GM19395 (cell line): Measurements from ENCODE around the gene ADGRG6.

Experiments
- ATAC-seq: cut with Tn5 transposase; IDR thresholded peaks from one replicate; pipeline ENCODE4 v1.9.1; 2021; ENCODE audit warnings: mild to moderate bottlenecking, moderate library complexity; ENCODE audit not compliant: unreplicated experiment

Gene ADGRG6

DNA sequence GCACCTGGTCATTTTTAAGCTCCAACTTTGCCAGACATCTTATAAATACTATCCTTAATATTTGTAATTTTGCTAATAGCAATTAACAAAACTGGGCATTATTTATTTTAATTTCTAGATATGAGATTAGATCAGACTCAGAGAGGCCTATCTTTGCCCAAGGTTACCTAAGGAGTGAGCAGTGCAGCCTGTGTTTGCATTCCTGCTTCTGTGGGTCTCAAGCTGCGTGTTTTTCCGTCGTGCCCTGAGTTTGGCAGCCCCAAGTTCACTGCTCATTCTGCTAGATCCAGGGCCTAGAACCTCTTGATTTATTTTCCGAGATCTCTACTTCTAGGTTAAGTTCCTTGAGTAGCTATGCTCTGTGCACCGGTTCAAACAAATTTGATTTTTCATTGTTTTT lies 11.0 kb upstream of the ADGRG6 start:
- no peak for ATAC-seq

DNA sequence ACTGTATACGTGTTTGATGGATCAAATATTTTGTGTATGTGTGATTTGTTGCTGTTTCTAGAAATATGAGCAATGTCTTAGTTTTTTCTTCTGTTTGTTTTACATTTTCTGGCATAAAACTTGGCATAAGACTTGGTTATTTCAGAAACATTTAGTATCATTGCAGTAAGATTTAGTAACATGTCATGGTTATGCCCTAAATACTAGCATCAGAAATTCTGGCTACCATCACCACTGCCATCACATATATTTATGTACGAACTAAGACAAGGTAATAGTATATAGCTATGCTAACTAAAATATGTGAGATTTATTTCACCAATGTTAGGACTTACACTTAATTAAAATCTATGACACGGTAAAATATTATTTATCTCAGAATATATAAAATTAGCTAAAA lies 10.3 kb upstream of the ADGRG6 start:
- no peak for ATAC-seq

GRCh38 chr6:142292166-142292924 lies 9.5 kb upstream of the ADGRG6 start:
- ATAC-seq: no peak

GRCh38 chr6:142293121-142293520 lies 8.7 kb upstream of the ADGRG6 start:
- ATAC-seq: no peak

DNA sequence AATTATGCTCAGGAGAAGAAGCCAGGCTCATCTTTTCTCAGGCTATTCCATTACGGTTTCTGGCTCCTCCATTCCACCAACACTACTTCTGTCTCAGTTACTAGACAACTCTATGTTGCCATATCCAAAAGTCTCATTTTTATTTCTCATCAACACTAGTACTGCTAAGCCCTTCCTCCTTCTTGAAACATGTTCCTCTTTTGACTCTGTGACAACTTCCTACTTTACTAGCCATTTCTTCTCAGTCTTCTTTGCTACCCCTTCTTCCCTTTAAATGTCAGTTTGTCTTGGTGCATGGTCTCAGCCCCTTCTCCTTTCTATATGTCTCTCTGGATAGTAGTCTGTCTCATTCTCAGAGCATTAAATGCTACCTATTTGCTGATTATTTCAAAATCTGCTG lies 7.1 kb upstream of the ADGRG6 start:
- ATAC-seq: no peak

DNA sequence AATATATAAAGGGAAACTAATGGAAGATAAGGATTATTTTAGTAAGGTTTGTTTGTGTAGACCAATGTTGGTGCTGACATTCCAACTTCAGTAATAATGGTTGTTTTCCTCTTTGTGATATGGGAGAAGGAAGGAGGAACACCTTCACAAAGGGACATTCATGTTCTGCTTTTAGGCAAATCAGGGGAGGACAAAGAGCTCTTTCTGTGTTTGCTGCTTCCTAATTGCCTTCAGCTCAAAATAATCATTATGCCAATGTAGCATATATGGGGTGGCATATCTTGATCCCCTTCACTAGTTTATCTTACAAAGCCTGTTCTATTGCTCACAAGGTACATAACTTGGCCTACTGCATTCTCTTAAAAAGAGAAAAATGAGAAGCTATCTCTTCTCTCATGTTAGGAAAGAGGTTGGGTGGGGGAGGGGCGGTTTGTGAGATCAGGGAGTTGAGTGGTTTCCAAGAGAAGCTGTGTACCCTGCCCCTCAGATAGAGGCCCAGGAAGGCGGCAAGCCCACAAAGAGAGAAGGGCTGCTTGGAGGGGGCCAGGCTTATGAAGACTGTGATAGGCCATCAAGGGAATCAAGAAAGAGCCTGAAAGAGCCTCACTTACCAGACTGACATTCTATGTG lies 4.7 kb upstream of the ADGRG6 start:
- ATAC-seq: no peak

GRCh38 chr6:142297605-142297995 lies 4.2 kb upstream of the ADGRG6 start:
- ATAC-seq: no peak

- no peak for ATAC-seq
These were observed 3.6 kb upstream of the ADGRG6 start for GRCh38 chr6:142297996-142298753.

GRCh38 chr6:142300302-142300701 lies 1.5 kb upstream of the ADGRG6 start:
- no peak for ATAC-seq

DNA sequence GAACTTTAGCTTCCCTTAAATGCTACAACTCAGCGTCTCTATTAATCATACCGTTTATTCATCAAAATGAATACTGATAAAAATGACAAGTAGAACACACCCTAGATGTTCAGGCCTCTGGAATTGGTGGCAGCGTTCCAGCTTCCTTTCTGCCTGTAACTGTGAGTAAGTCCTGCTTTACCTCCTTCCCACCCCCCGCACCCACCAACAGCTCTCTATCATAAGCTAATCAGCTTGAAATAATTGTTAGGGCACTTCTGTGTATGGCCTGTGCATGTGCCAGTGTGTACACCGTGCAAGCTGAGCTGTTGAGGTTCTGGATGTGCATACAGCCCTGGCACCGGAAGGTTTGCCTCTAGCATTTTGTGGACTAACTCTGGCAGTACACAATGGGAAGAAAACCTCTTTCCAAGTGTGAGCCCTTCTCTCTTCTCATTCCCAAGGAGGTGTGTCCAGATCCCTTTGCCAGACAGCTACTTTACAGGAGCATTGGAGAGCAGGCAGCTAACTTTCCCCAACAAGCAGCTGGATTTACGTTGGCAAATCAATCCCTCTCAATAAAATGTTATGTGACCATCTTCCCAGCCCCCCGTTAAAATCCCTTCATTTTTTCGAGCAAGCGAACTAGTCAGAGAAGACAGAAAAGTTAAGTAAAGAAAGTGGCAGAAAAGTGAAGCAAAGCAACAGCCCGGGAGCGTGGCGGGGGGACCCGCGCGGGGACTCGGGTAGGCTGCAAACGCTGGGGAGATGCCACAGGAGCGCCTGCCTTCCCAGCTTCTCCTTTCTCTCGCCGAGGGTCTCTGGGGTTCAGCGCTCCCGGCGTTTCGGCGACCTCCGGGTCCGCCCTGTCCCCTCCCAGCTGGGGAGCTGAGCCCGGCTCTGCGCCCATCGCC lies 803 bp upstream of the ADGRG6 start:
- no peak for ATAC-seq

- no peak for ATAC-seq
These were observed 791 bp downstream of the ADGRG6 start for GRCh38 chr6:142302421-142303175.

GRCh38 chr6:142303176-142303533 lies 1.3 kb downstream of the ADGRG6 start:
- no peak for ATAC-seq

- no peak for ATAC-seq
These were observed 2.4 kb downstream of the ADGRG6 start for GRCh38 chr6:142304241-142304640.

DNA sequence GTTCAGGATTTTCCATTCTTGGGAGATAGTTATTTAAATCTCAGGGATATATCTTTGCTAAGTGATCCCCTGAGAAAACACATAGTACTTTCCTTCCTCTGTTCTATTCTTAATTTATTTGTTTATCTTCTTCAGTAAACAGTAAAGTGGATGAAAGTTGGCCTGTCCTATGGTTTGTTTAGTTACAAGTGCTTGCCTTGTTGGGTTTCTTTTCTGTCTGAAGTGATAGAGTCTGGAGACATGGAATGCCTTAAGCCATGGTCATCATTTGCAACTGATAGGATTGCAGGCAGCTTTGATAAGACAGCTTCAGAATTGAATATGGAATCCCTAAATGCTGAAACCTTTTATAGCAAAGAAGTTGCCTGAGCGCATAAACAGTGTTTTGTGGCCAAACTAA lies 4.9 kb downstream of the ADGRG6 start:
- no peak for ATAC-seq

GRCh38 chr6:142307963-142308748 lies 6.3 kb downstream of the ADGRG6 start:
- no peak for ATAC-seq

- no peak for ATAC-seq
These were observed 7.6 kb downstream of the ADGRG6 start for GRCh38 chr6:142309426-142309825.

DNA sequence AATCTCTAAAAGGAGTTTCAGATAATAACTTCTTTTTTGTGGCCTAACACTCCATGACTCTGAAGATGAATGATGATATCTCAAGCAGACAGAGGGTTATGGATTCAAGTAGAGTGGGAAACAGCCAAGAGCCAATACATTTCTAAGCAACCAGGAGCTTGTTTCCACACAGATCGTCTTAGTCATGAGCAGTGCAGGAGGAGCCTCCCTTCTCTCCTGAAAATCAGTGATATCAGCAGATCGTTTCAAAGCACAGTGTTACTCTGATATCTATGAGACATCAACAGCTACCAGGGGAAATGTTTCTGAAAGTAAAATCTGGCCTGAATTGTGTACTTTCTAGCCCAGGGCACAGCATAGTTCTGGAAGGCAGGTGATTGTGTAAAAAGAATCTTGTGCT lies 11.5 kb downstream of the ADGRG6 start:
- no peak for ATAC-seq

- no peak for ATAC-seq
These were observed 15.1 kb downstream of the ADGRG6 start for GRCh38 chr6:142316791-142317368.

GRCh38 chr6:142318714-142319113 lies 16.9 kb downstream of the ADGRG6 start:
- ATAC-seq: no peak
